AG10803 (cell line): ENCODE results near the gene KRT36.

Source experiments
- DNase-seq: peaks from one replicate; pipeline ENCODE4 v3.0.0; 2010; ENCODE audit warnings: low read depth
- H3K4me3 ChIP-seq: 2 replicates; pipeline ENCODE4 v1.5.1; 2011; ENCODE audit warnings: mild to moderate bottlenecking, low read length, control low read depth
- TF ChIP-seq, protein P1 (sequence below): conservative IDR thresholded peaks from 2 replicates; pipeline ENCODE4 v1.5.1; 2011; ENCODE audit warnings: mild to moderate bottlenecking, low read length, control low read depth, inconsistent platforms

The KRT36 gene

DNA sequence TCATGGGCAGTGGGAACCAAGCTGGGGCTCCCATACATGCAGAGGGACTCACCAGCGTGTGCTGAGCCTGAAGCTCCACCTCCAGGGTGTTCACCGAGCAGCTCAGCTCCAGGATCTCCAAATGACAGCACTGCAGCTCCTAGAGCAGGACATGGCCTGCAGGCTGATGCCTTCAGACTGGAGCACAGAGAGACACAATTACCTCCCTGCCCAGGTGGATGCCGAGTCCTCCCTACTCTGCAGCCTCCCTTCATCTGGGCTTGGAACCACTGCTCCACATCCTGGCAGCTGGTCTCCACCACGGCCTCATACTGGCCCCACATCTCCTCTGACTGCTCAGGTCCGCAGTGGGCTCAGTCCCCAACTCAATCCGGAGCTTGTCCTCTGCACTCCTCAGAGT is 40.7 kb downstream of the KRT36 start:
- no peak overlapping the region for H3K4me3 ChIP-seq
- TF ChIP-seq, protein P1, sequence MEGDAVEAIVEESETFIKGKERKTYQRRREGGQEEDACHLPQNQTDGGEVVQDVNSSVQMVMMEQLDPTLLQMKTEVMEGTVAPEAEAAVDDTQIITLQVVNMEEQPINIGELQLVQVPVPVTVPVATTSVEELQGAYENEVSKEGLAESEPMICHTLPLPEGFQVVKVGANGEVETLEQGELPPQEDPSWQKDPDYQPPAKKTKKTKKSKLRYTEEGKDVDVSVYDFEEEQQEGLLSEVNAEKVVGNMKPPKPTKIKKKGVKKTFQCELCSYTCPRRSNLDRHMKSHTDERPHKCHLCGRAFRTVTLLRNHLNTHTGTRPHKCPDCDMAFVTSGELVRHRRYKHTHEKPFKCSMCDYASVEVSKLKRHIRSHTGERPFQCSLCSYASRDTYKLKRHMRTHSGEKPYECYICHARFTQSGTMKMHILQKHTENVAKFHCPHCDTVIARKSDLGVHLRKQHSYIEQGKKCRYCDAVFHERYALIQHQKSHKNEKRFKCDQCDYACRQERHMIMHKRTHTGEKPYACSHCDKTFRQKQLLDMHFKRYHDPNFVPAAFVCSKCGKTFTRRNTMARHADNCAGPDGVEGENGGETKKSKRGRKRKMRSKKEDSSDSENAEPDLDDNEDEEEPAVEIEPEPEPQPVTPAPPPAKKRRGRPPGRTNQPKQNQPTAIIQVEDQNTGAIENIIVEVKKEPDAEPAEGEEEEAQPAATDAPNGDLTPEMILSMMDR, result no peak
- DNase-seq, result no peak

DNA sequence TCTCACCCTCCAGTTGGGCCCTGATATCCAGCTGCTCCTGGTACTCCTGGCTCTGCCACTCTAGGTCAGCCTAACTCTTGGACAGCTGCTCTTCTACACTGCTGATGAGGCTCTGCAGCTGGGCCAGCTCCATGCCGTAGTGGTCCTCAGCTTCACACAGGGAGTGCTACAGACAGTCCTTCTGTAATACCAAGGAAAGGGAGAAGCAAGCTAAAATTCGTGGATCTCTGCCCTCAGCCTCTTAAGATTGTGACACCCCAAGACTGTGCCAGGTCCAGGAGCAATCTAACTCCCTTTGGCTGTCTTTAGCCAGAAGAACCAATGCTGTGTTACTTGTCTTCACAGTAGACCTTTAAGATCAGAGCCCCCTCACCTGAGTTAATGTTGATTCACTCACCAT is 41.2 kb downstream of the KRT36 start:
- no peak overlapping the region for H3K4me3 ChIP-seq
- TF ChIP-seq, protein P1, result no peak
- no peak for DNase-seq

DNA sequence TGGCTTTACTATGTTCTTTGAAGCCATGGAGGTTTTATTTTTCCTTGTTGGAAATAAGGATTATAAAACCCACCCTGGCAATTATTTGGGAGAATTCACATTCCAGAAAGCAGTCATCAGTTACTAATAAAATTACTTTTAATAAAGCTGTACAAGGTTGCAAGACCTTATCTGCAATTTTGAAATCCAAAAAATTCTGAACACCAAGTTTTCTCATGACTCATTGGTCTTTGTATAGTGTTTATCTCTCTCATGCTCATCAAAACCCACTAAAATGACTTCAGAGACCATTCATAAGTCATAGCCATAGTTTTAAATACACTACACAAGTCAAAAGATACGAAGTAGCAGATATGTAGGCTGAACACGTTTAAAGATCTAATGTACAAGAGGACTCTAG is 42.9 kb downstream of the KRT36 start:
- TF ChIP-seq, protein P1, result no peak
- peak; percentile 46 for DNase-seq
- no peak overlapping the region for H3K4me3 ChIP-seq

DNA sequence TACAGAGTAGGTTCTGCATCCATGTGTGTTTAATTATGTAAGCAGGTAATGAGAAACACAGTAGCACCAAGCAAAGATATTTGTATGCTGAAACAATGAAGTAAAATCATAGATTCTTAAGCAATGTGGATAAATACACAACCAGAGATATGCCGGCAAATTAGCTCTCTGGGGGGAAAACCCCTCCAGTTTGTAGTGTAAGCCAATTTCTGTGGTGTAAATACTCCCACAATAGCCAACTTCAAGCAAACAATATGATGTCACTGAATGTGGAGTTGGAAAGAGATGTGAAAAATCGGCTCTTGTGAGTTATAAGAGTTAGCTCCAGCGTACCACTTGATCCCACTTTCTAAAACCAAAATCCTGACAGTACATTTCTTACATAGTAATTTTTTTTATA is 45.1 kb downstream of the KRT36 start:
- TF ChIP-seq, protein P1, result no peak
- H3K4me3 ChIP-seq, result no peak overlapping the region
- no peak for DNase-seq

DNA sequence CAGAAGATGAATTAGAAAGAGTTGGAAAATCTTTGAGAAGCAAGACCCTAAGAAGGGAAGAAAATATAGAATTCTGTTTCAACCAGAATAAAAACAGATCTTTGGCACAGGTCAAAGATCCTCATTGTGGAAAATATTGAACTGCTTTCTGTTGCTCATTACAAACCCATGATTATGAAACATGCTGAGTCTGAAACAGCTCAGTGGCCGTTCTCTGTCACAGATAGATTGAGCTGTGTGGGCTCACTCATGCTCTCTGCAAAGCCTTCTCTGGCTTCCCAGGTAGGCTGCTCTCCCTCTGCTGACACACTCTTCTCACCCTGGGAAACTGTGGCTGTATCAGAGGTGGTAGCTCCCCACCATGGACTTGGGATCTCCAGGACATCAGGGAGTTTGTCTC is 45.5 kb downstream of the KRT36 start:
- DNase-seq, result peak; percentile 46
- TF ChIP-seq, protein P1, result no peak
- H3K4me3 ChIP-seq, result no peak overlapping the region

DNA sequence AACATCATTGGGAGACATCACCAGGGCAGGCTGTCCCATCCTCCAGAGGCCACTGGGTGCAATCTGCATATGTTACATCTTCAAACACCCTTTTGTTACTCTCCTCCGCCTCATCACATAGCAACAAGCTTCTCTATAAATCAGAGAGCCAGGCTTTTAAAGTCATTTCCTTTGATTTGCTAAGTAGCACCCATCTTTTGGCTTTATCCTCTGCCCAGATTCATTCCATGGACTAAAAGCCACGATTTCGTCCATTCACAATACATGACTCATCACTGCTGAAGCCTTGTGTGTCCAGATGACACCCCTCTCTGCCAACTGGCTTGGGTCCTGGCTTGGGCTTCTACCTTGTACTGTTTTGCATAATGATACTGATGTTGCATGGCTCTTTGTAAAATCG is 47.0 kb downstream of the KRT36 start:
- peak; percentile 96 for DNase-seq
- TF ChIP-seq, protein P1, result no peak
- H3K4me3 ChIP-seq, result no peak overlapping the region

DNA sequence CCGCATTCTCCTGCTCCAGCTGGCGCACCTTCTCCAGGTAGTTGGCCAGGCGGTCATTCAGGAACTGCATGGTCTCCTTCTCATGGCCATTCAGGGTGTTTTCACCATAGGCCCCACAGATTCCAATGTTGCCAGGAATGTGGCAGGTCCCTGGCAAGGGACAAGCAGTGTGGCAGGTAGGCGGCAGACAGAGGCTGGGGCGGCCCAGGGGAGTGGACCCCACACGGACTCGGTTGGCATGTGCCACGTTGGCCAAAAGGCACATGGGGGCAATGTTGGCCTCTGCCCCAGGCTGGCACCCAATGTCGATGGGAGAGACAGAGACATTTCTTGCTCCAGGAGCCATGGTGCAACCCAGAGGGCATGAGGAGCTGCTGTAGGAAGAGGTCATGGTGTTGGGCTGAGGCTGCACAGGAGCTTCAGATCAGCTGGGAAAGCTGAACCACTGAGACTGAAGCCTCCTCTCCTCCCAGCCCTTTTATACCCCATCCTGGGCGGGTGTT is 49.1 kb downstream of the KRT36 start, which contains the start of gene KRT38:
Gene KRT38, minus strand, starts transcription at position 453 of the 503 bp plus-strand sequence. Its CDS starts 62 bp downstream, at position 391.
- H3K4me3 ChIP-seq, result no peak within 1 kb of the TSS
- TF ChIP-seq, protein P1, result no peak
- no peak for DNase-seq
